Measurements from ENCODE around the gene GMPPA. TPM values are rescaled to one million over a fixed set of nuclear protein-coding genes. Genes with fewer than 3 reads are reported as not detected.

GMPPA gene
- total RNA-seq, 1 experiment from 2014 or later = 32.0 TPM

GRCh38 chr2:219510512-219511135 is 11.9 kb downstream of the GMPPA start:
- H3K4me2 ChIP-seq (ENCODE audit: insufficient read depth, insufficient read length, low read length) = peak overlapping the region; percentile 61
- H2BK15ac ChIP-seq (ENCODE audit: low read depth, low read length) = no peak overlapping the region
- peaks cover 3% of the 10 kb centered on the region for H4K20me1 ChIP-seq (ENCODE audit: control insufficient read depth, insufficient read depth, insufficient read length)
- H3K9me3 ChIP-seq (ENCODE audit: control insufficient read depth, low read depth, low read length) = no peaks in the 10 kb centered on the region
- WGBS (ENCODE audit: extremely low coverage, insufficient read length, low lambda C conversion rate) = no CpG with 5 or more reads among the region's 22 CpGs
- no peak for DNase-seq
- no peak overlapping the region for H2BK12ac ChIP-seq (ENCODE audit: insufficient read length, low read depth, low read length)
- Mint-ChIP-seq H3K9me3 (no peaks in the 10 kb centered on the region; a peak in 2 of 5 replicates), H3K36me3 (ENCODE audit: insufficient read depth in 1 of 3, low read depth in 3 of 3) (peaks cover 2 to 6% (median 4%) of the 10 kb centered on the region in 3 experiments; a peak in 5 of 7 replicates), H3K4me1 (peaks cover 61 to 81% of the 10 kb centered on the region in 2 experiments), H3K27me3 (ENCODE audit: low read depth) (peaks cover 56% of the 10 kb centered on the region), H3K27ac (peak overlapping the region in 1 of 3 experiments; percentile 89; a peak in 1 of 7 replicates), H3K4me3 (peak overlapping the region; percentile 59 to 81)
- H2AFZ ChIP-seq (ENCODE audit: low read length) = no peak overlapping the region
- no peak overlapping the region for H3K9ac ChIP-seq (ENCODE audit: extremely low read depth, insufficient read length, low read length)
- H3K4ac ChIP-seq (ENCODE audit: low read depth, low read length) = no peak overlapping the region
- H3T11ph ChIP-seq (ENCODE audit: low read length) = no peak overlapping the region
- TF ChIP-seq, protein P1, sequence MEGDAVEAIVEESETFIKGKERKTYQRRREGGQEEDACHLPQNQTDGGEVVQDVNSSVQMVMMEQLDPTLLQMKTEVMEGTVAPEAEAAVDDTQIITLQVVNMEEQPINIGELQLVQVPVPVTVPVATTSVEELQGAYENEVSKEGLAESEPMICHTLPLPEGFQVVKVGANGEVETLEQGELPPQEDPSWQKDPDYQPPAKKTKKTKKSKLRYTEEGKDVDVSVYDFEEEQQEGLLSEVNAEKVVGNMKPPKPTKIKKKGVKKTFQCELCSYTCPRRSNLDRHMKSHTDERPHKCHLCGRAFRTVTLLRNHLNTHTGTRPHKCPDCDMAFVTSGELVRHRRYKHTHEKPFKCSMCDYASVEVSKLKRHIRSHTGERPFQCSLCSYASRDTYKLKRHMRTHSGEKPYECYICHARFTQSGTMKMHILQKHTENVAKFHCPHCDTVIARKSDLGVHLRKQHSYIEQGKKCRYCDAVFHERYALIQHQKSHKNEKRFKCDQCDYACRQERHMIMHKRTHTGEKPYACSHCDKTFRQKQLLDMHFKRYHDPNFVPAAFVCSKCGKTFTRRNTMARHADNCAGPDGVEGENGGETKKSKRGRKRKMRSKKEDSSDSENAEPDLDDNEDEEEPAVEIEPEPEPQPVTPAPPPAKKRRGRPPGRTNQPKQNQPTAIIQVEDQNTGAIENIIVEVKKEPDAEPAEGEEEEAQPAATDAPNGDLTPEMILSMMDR (conservative IDR thresholded peaks at IDR 0.05) = no peak
- no peak overlapping the region for H3K23ac ChIP-seq (ENCODE audit: insufficient read length, low read depth, low read length)
- H2AK5ac ChIP-seq (ENCODE audit: insufficient read length, low read length) = no peak overlapping the region
- peaks cover 12% of the 10 kb centered on the region; the same call in 1 of the 2 replicates for H3K27me3 ChIP-seq (ENCODE audit: insufficient read depth, low read length)
- H2BK5ac ChIP-seq (ENCODE audit: insufficient read length, low read length) = no peak overlapping the region
- H3K56ac ChIP-seq (ENCODE audit: insufficient read length, low read depth, low read length) = no peak overlapping the region
- no peak overlapping the region for H4K91ac ChIP-seq (ENCODE audit: insufficient read length, low read depth, low read length)
- peaks cover 4% of the 10 kb centered on the region for H3K23me2 ChIP-seq (ENCODE audit: insufficient read length, low read depth, low read length, poor library complexity, severe bottlenecking)
- H3K79me1 ChIP-seq (ENCODE audit: insufficient read depth, low read depth, low read length, poor library complexity, severe bottlenecking) = no peaks in the 10 kb centered on the region
- H3K4me1 ChIP-seq (ENCODE audit: insufficient read depth, low read length) = peaks cover 17% of the 10 kb centered on the region; the same call in 1 of the 2 replicates
- no peak overlapping the region for H4K8ac ChIP-seq (replicated peaks; ENCODE audit: insufficient read length, low read depth, low read length)
- H4K5ac ChIP-seq (ENCODE audit: insufficient read length, low read depth, low read length) = no peak overlapping the region
- no peak overlapping the region for H3K18ac ChIP-seq (ENCODE audit: insufficient read length, low read depth, low read length)
- no peaks in the 10 kb centered on the region for H3K79me2 ChIP-seq (ENCODE audit: insufficient read depth, low read length)
- no peak overlapping the region for H3K14ac ChIP-seq (ENCODE audit: insufficient read depth, low read length)
- no peak overlapping the region for H3K27ac ChIP-seq (ENCODE audit: insufficient read length, low read depth, low read length)
- no peak overlapping the region for H2BK120ac ChIP-seq (ENCODE audit: low read depth, low read length, poor library complexity, severe bottlenecking)
- H2BK20ac ChIP-seq (ENCODE audit: low read depth, low read length, poor library complexity, severe bottlenecking) = no peak overlapping the region
